Myometrial cell (primary cell): ENCODE results near the gene ABRAXAS1. TPM values are rescaled to one million over a fixed set of nuclear protein-coding genes. Genes with fewer than 3 reads are reported as not detected.

Experiments used
- total RNA-seq: library from RNA; depleted of rRNA; stranded (reverse); fragments of >200 nt; gene quantifications from 2 replicates; pipeline ENCODE4 v1.2.3, GENCODE V29; 2015

Gene ABRAXAS1
- total RNA-seq: 10.7 and 12.9 TPM in 2 replicates

GRCh38 chr4:83484500-83485461, at the start of gene ABRAXAS1:
Gene ABRAXAS1 (minus strand): TSS chr4:83485100. CDS start chr4:83485072, 28 bp downstream.

GRCh38 chr4:83455281-83456183, 29.4 kb downstream of the ABRAXAS1 start, which contains the start of the genes HELQ and MRPS18C:
Gene HELQ (minus strand): TSS chr4:83455823. CDS start chr4:83455693, 130 bp downstream.
Gene MRPS18C (plus strand): TSS chr4:83456058. CDS start chr4:83456078, 20 bp downstream.

Other genes with a start within 250 kb of the ABRAXAS1 start
- gene COQ2, start 200.3 kb downstream of the ABRAXAS1 start, total RNA-seq: 34.3 and 34.7 TPM in 2 replicates
- under 0.01 and 1.4 TPM in 2 replicates for gene HPSE, start 150.3 kb downstream of the ABRAXAS1 start, total RNA-seq
- 3.7 and 8.3 TPM in 2 replicates for gene HELQ, start 29.3 kb downstream of the ABRAXAS1 start, total RNA-seq
- 19.9 and 21.8 TPM in 2 replicates for gene MRPS18C, start 29.0 kb downstream of the ABRAXAS1 start, total RNA-seq
- gene GPAT3, start 51.0 kb upstream of the ABRAXAS1 start, total RNA-seq: 4.0 and 5.7 TPM in 2 replicates